Panc1 (cell line): ENCODE results near the gene MTUS2. TPM values are rescaled to one million over a fixed set of nuclear protein-coding genes. Genes with fewer than 3 reads are reported as not detected.

Source experiments
- ATAC-seq: fragments of 200-7000 bp; cut with Tn5 transposase; 2 replicates; pipeline ENCODE4 v1.9.1; 2020; ENCODE audit warnings: mild to moderate bottlenecking, moderate library complexity
- BruUV-seq: library from RNA; stranded (reverse); fragments of 400-500 nt; replicated peaks from 2 replicates; lab custom pipeline; 2021; lab: Mats Ljungman, UMichigan
- CTCF ChIA-PET: fragments of 300-600 bp; sonication (Branson Sonifier 250); formaldehyde crosslinking; loops from one replicate; lab custom pipeline; 2022; ENCODE audit warnings: antibody characterized with exemption; lab: Charles Lee
- POLR2A ChIA-PET: fragments of 300-600 bp; sonication (Branson Sonifier 250); formaldehyde crosslinking; loops from one replicate; lab custom pipeline; 2022; ENCODE audit warnings: antibody characterized with exemption; lab: Charles Lee
- DNase-seq: peaks from one replicate; pipeline ENCODE4 v3.0.0-alpha.2; 2010; ENCODE audit warnings: low read depth, low spot score
- H3K27ac ChIP-seq: 2 replicates; pipeline ENCODE4 v1.5.1; 2011; ENCODE audit warnings: mild to moderate bottlenecking, low read length, inconsistent platforms
- H3K27me3 ChIP-seq: fragments of 200-500 bp; sonication (Bioruptor generic); 2 replicates; pipeline ENCODE4 v1.6.0; 2014; ENCODE audit warnings: low read length, inconsistent platforms; ENCODE audit not compliant: control insufficient read depth, insufficient read depth
- H3K36me3 ChIP-seq: fragments of 200-500 bp; sonication (Bioruptor generic); 2 replicates; pipeline ENCODE4 v1.5.1; 2014; ENCODE audit warnings: inconsistent platforms, mild to moderate bottlenecking, low read length, moderate library complexity; ENCODE audit not compliant: control insufficient read depth, insufficient read depth
- H3K4me1 ChIP-seq: 2 replicates; pipeline ENCODE4 v1.5.1; 2011; ENCODE audit warnings: inconsistent platforms, mild to moderate bottlenecking, low read length, moderate library complexity; ENCODE audit not compliant: control insufficient read depth, insufficient read depth
- H3K4me3 ChIP-seq, 2 experiments: 2 replicates each; pipeline ENCODE4 v1.5.1; 2011 to 2012; ENCODE audit warnings: low read depth in 2 of 2, low read length in 2 of 2, mild to moderate bottlenecking in 2 of 2, inconsistent platforms in 1 of 2, moderate library complexity in 1 of 2
- H3K9me3 ChIP-seq: fragments of 200-500 bp; sonication (Bioruptor generic); 2 replicates; pipeline ENCODE4 v1.5.1; 2014; ENCODE audit warnings: low read depth, mild to moderate bottlenecking, inconsistent platforms, low read length, moderate library complexity; ENCODE audit not compliant: control insufficient read depth, insufficient read depth
- CTCF ChIP-seq: fragments of 450-650 bp; IDR thresholded peaks from 2 replicates; pipeline ENCODE4 v1.5.1; 2017; ENCODE audit warnings: mild to moderate bottlenecking
- POLR2AphosphoS5 ChIP-seq: IDR thresholded peaks from 2 replicates; pipeline ENCODE4 v1.6.1; 2012; ENCODE audit warnings: mild to moderate bottlenecking, low read depth, low read length, moderate library complexity
- REST ChIP-seq, 2 experiments: IDR thresholded peaks; 2 replicates each; pipeline ENCODE4 v1.6.1; 2011 to 2012; ENCODE audit warnings: low read depth in 2 of 2, control low read depth in 1 of 2, low read length in 1 of 2, mild to moderate bottlenecking in 1 of 2, moderate library complexity in 1 of 2; ENCODE audit not compliant: insufficient read depth in 1 of 2
- SIN3A ChIP-seq: IDR thresholded peaks from 2 replicates; pipeline ENCODE4 v1.6.1; 2012; ENCODE audit warnings: low read depth, mild to moderate bottlenecking, low read length, moderate library complexity, borderline replicate concordance; ENCODE audit not compliant: insufficient read depth
- TCF7L2 ChIP-seq: IDR thresholded peaks from 2 replicates; pipeline ENCODE4 v1.6.1; 2011; ENCODE audit warnings: mild to moderate bottlenecking, low read depth, low read length, inconsistent platforms
- in situ Hi-C: cut with HindIII; loops from 2 replicates; pipeline ENCODE4 v1.10.0; 2016; ENCODE audit warnings: low sequenced_read_pairs, low pct_unique_long_range_greater_than_20kb
- intact Hi-C: fragments of 100-400 bp; cut with micrococcal nuclease; formaldehyde crosslinking; loops from one replicate; pipeline ENCODE4 v1.10.0; 2022; ENCODE audit not compliant: unreplicated experiment
- total RNA-seq: library from RNA; stranded (reverse); gene quantifications from one replicate; pipeline ENCODE4 v1.2.1, GENCODE V29; 2021; ENCODE audit not compliant: unreplicated experiment

MTUS2 gene
- total RNA-seq, 1 experiment from 2014 or later = 0.05 TPM

GRCh38 chr13:28778308-28779215 lies 41.6 kb upstream of the MTUS2 start:
- in situ Hi-C loops = no loop called here
- no peaks in the 10 kb centered on the region for H3K27me3 ChIP-seq

GRCh38 chr13:28792992-28793391 lies 27.1 kb upstream of the MTUS2 start:
- DNase-seq = no peak
- H3K9me3 ChIP-seq = no peaks in the 10 kb centered on the region
- H3K27me3 ChIP-seq = no peaks in the 10 kb centered on the region
- no TSS peak for BruUV-seq
- H3K27ac ChIP-seq = no peak overlapping the region
- no peaks in the 10 kb centered on the region; the same call in 1 of the 2 replicates for H3K4me1 ChIP-seq
- H3K4me3 ChIP-seq = no peak overlapping the region
- CTCF ChIA-PET = no interaction called here
- in situ Hi-C loops = no loop called here
- ATAC-seq = no peak
- H3K36me3 ChIP-seq = no peaks in the 10 kb centered on the region; the same call in 1 of the 2 replicates
- POLR2A ChIA-PET = no interaction called here
- intact Hi-C loops = loop anchor here (10.0 kb wide), 1 partner anchor 468 kb away; no protein-coding TSS in a partner anchor
- TF ChIP-seq TCF7L2 (no peak), REST (IDR thresholded peaks at IDR 0.05; ENCODE audit: insufficient read depth in 1 of 2, low read depth in 2 of 2, low read length in 1 of 2) (no peak), SIN3A (no peak), CTCF (no peak)

More at GRCh38 chr13:28778308-28779215, 41.6 kb upstream of the MTUS2 start:
- Histone ChIP-seq H3K36me3 (no peaks in the 10 kb centered on the region), H3K27ac (no peak overlapping the region), H3K4me3 (no peak overlapping the region), H3K9me3 (no peaks in the 10 kb centered on the region), H3K4me1 (no peaks in the 10 kb centered on the region)
- intact Hi-C loops = no loop called here
- TF ChIP-seq CTCF = no peak
- TF ChIP-seq SIN3A = no peak
- no peak for TF ChIP-seq POLR2AphosphoS5
- no peak for TF ChIP-seq TCF7L2
- no peak for TF ChIP-seq REST (IDR thresholded peaks at IDR 0.05; ENCODE audit: insufficient read depth in 1 of 2, low read depth in 2 of 2, low read length in 1 of 2)
- ChIA-PET CTCF (no interaction called here), POLR2A (no interaction called here)
- no peak for DNase-seq
- no peak for ATAC-seq
- BruUV-seq = no TSS peak
